ENCODE results near the gene DLGAP1. TPM values are rescaled to one million over a fixed set of nuclear protein-coding genes. Genes with fewer than 3 reads are reported as not detected.

The DLGAP1 gene
- total RNA-seq, 1 experiment from 2014 or later = 23.2 TPM

- Histone ChIP-seq H3K79me2 (ENCODE audit: insufficient read depth, low read length) (no peaks in the 10 kb centered on the region), H4K8ac (replicated peaks; ENCODE audit: insufficient read length, low read depth, low read length) (no peak overlapping the region), H2BK120ac (ENCODE audit: low read depth, low read length, poor library complexity, severe bottlenecking) (no peak overlapping the region), H4K91ac (ENCODE audit: insufficient read length, low read depth, low read length) (no peak overlapping the region), H3K79me1 (ENCODE audit: insufficient read depth, low read depth, low read length, poor library complexity, severe bottlenecking) (no peaks in the 10 kb centered on the region), H3K14ac (ENCODE audit: insufficient read depth, low read length) (no peak overlapping the region), H3K18ac (ENCODE audit: insufficient read length, low read depth, low read length) (no peak overlapping the region), H3K9ac (ENCODE audit: extremely low read depth, insufficient read length, low read length) (no peak overlapping the region), H3K27ac (ENCODE audit: insufficient read length, low read depth, low read length) (no peak overlapping the region), H2AFZ (ENCODE audit: low read length) (no peak overlapping the region), H2AK5ac (ENCODE audit: insufficient read length, low read length) (no peak overlapping the region), H3K23ac (ENCODE audit: insufficient read length, low read depth, low read length) (no peak overlapping the region), H2BK12ac (ENCODE audit: insufficient read length, low read depth, low read length) (no peak overlapping the region), H3K4me1 (ENCODE audit: insufficient read depth, low read length) (no peaks in the 10 kb centered on the region; the same call in 1 of the 2 replicates), H4K5ac (ENCODE audit: insufficient read length, low read depth, low read length) (no peak overlapping the region), H3K4me2 (ENCODE audit: insufficient read depth, insufficient read length, low read length) (no peak overlapping the region), H3T11ph (ENCODE audit: low read length) (no peak overlapping the region), H2BK20ac (ENCODE audit: low read depth, low read length, poor library complexity, severe bottlenecking) (no peak overlapping the region), H3K23me2 (ENCODE audit: insufficient read length, low read depth, low read length, poor library complexity, severe bottlenecking) (no peaks in the 10 kb centered on the region), H3K56ac (ENCODE audit: insufficient read length, low read depth, low read length) (no peak overlapping the region), H4K20me1 (ENCODE audit: control insufficient read depth, insufficient read depth, insufficient read length) (no peaks in the 10 kb centered on the region), H2BK15ac (ENCODE audit: low read depth, low read length) (no peak overlapping the region), H2BK5ac (ENCODE audit: insufficient read length, low read length) (no peak overlapping the region), H3K4ac (ENCODE audit: low read depth, low read length) (no peak overlapping the region), H3K9me3 (ENCODE audit: control insufficient read depth, low read depth, low read length) (no peaks in the 10 kb centered on the region), H3K27me3 (ENCODE audit: insufficient read depth, low read length) (no peaks in the 10 kb centered on the region)
- Mint-ChIP-seq H3K27me3 (ENCODE audit: low read depth) (no peaks in the 10 kb centered on the region), H3K9me3 (peaks cover 4 to 5% of the 10 kb centered on the region in 2 experiments; a peak in 3 of 5 replicates), H3K4me1 (peaks cover 21 to 26% of the 10 kb centered on the region in 2 experiments), H3K27ac (no peak overlapping the region), H3K36me3 (ENCODE audit: insufficient read depth in 1 of 3, low read depth in 3 of 3) (peaks cover 14 to 23% (median 22%) of the 10 kb centered on the region in 3 experiments), H3K4me3 (no peak overlapping the region)
- no CpG with 5 or more reads among the region's 5 CpGs for WGBS (ENCODE audit: extremely low coverage, insufficient read length, low lambda C conversion rate)
- no peak for TF ChIP-seq CTCF (conservative IDR thresholded peaks at IDR 0.05)
- no peak for DNase-seq
These were observed 312.2 kb downstream of the DLGAP1 start for GRCh38 chr18:4142876-4143275.
